ENCODE measurements around the gene PDE11A. TPM values are rescaled to one million over a fixed set of nuclear protein-coding genes. Genes with fewer than 3 reads are reported as not detected.

Gene PDE11A
- total RNA-seq, 6 experiments from 2014 or later, result 1.2 to 3.1 (median 1.4) TPM

DNA sequence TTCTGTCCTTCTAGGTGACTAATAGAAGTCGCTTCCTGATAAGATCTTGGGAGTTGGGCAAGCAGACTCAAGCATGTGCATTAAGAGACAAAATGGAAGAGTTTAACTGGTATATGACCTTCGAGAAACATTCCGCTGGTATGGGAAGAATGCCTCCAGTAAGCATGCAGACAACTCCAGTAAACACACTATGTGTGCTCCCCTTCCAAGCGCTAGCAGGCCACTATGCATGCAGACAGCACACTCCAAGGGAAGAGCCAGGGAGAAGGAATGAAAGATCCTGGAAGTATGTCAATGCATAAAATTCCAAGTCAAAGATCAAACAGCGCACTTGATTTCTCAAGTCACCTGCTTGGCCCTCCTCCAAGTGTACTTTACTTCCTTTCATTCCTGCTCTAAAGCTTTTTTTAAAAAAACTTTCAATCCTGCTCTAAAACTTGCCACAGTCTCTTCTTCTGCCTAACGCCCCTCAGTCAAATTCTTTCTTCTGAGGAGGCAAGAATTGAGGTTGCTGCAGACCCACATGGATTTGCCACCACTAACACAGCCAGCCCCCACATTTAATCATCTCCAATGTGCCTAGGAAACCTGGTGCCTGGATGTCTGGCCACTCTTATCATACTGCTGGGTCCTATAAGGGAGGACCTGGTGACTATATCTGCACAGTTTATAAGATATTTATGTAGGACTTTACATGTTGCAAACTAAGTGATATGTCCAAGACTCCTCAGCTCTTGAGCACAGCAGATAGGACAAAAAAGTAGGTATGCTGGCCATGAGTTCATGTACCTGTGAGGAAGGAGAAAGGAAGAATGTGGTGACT lies 239.8 kb downstream of the PDE11A start:
- no peak for DNase-seq
- Mint-ChIP-seq H3K27me3 (ENCODE audit: insufficient read depth) (no peaks in the 10 kb centered on the region; the same call in none of the 2 replicates), H3K4me1 (ENCODE audit: low read depth) (no peaks in the 10 kb centered on the region), H3K9me3 (peaks cover 10% of the 10 kb centered on the region), H3K36me3 (ENCODE audit: low read depth) (peaks cover 4% of the 10 kb centered on the region; the same call in 1 of the 2 replicates), H3K4me3 (no peak overlapping the region), H3K27ac (no peak overlapping the region)
- TF ChIP-seq CTCF (IDR thresholded peaks at IDR 0.05), result no peak

DNA sequence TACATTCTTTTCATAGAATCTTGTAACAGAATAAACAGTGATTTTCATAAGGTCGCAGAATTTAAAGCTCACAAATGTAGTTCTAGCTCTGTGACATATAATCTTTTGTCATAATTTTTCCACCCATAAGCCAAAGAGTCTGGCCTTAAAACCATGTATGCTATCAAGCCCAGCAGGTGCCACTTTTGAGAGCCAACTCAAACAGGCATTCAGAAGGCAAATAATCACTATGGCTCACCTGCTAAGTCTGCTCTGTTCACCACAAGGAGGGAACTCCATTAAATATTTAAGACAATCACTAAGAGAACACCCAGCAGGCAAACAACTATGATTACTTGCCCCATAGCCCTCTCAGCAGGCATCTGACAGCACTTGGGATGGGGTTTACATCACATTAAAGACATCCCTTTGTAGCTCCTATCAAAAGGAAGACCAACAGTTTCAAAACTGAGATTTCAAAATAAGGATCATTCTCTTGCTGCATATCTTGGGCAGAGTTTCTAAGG lies 241.6 kb downstream of the PDE11A start:
- Mint-ChIP-seq H3K27ac (no peak overlapping the region), H3K36me3 (ENCODE audit: low read depth) (no peaks in the 10 kb centered on the region), H3K4me1 (ENCODE audit: low read depth) (no peaks in the 10 kb centered on the region), H3K27me3 (ENCODE audit: insufficient read depth) (no peaks in the 10 kb centered on the region; the same call in 1 of the 2 replicates), H3K9me3 (peaks cover 6% of the 10 kb centered on the region), H3K4me3 (no peak overlapping the region)
- no peak for TF ChIP-seq CTCF (IDR thresholded peaks at IDR 0.05)
- no peak for DNase-seq

GRCh38 chr2:177828557-177828956 lies 244.0 kb downstream of the PDE11A start:
- H3K4me1 Mint-ChIP-seq (ENCODE audit: low read depth), result no peaks in the 10 kb centered on the region
- no peaks in the 10 kb centered on the region; the same call in none of the 2 replicates for H3K27me3 Mint-ChIP-seq (ENCODE audit: insufficient read depth)
- DNase-seq, result no peak
- H3K27ac Mint-ChIP-seq, result no peak overlapping the region
- H3K9me3 Mint-ChIP-seq, result peaks cover 5% of the 10 kb centered on the region
- TF ChIP-seq CTCF (IDR thresholded peaks at IDR 0.05), result no peak
- H3K36me3 Mint-ChIP-seq (ENCODE audit: low read depth), result no peaks in the 10 kb centered on the region
- no peak overlapping the region for H3K4me3 Mint-ChIP-seq

GRCh38 chr2:177826897-177827296 lies 245.7 kb downstream of the PDE11A start:
- H3K4me1 Mint-ChIP-seq (ENCODE audit: low read depth), result no peaks in the 10 kb centered on the region
- no peaks in the 10 kb centered on the region for H3K36me3 Mint-ChIP-seq (ENCODE audit: low read depth)
- no peak overlapping the region for H3K4me3 Mint-ChIP-seq
- no peaks in the 10 kb centered on the region; the same call in none of the 2 replicates for H3K27me3 Mint-ChIP-seq (ENCODE audit: insufficient read depth)
- H3K27ac Mint-ChIP-seq, result no peak overlapping the region
- no peak for DNase-seq
- H3K9me3 Mint-ChIP-seq, result no peaks in the 10 kb centered on the region
- no peak for TF ChIP-seq CTCF (IDR thresholded peaks at IDR 0.05)

GRCh38 chr2:177822941-177823340 lies 249.6 kb downstream of the PDE11A start:
- no peak for DNase-seq
- Mint-ChIP-seq H3K4me1 (ENCODE audit: low read depth) (no peaks in the 10 kb centered on the region), H3K27me3 (ENCODE audit: insufficient read depth) (no peaks in the 10 kb centered on the region; the same call in none of the 2 replicates), H3K36me3 (ENCODE audit: low read depth) (no peaks in the 10 kb centered on the region), H3K27ac (no peak overlapping the region), H3K9me3 (no peaks in the 10 kb centered on the region), H3K4me3 (no peak overlapping the region)
- no peak for TF ChIP-seq CTCF (IDR thresholded peaks at IDR 0.05)

Data from HFFc6 (cell line).